ENCODE measurements around the gene OR6K3.

OR6K3 gene

GRCh38 chr1:158687037-158687436 lies 33.5 kb downstream of the OR6K3 start:
- DNase-seq (ENCODE audit: low read depth in 3 of 3) = no peak

- no peak for DNase-seq (ENCODE audit: low read depth in 3 of 3)
Measured at GRCh38 chr1:158686111-158687009, 34.2 kb downstream of the OR6K3 start, which contains the start of gene SPTA1. SPTA1 (minus strand) TSS chr1:158686715; CDS start chr1:158686517, 198 bp downstream.

GRCh38 chr1:158685085-158685484 lies 35.4 kb downstream of the OR6K3 start:
- DNase-seq (ENCODE audit: low read depth in 3 of 3) = no peak

- DNase-seq (ENCODE audit: low read depth in 3 of 3) = no peak
Measured at GRCh38 chr1:158681606-158682005, 38.9 kb downstream of the OR6K3 start.

- DNase-seq (ENCODE audit: low read depth in 3 of 3) = no peak
Measured at GRCh38 chr1:158679289-158679688, 41.2 kb downstream of the OR6K3 start.

GRCh38 chr1:158675563-158676323 lies 44.8 kb downstream of the OR6K3 start:
- DNase-seq (ENCODE audit: low read depth in 3 of 3) = no peak

GRCh38 chr1:158674302-158674701 lies 46.2 kb downstream of the OR6K3 start:
- no peak for DNase-seq (ENCODE audit: low read depth in 3 of 3)
